NB4 (cell line): ENCODE data around the gene PSMD11.

Experiments used
- DNase-seq: peaks from one replicate; pipeline ENCODE4 v3.0.0; 2010; ENCODE audit warnings: low read depth
- H3K4me3 ChIP-seq: one replicate; pipeline ENCODE4 v1.5.1; 2011; ENCODE audit warnings: mild to moderate bottlenecking, low read depth, low read length, moderate library complexity
- MYC ChIP-seq: IDR thresholded peaks from 2 replicates; pipeline ENCODE4 v1.6.1; 2011; ENCODE audit warnings: low read depth, low read length
- POLR2A ChIP-seq: IDR thresholded peaks from 2 replicates; pipeline ENCODE4 v1.6.1; 2011; ENCODE audit warnings: mild to moderate bottlenecking; ENCODE audit not compliant: insufficient read length; ENCODE audit errors: extremely low read depth
- TF ChIP-seq, protein P1 (sequence below): IDR thresholded peaks from one replicate; pipeline ENCODE4 v1.5.1; 2012; ENCODE audit warnings: low read depth, low read length
- TF ChIP-seq, protein P2 (sequence below): IDR thresholded peaks from 2 replicates; pipeline ENCODE4 v1.6.1; 2011; ENCODE audit warnings: low read depth, low read length

Gene PSMD11

DNA sequence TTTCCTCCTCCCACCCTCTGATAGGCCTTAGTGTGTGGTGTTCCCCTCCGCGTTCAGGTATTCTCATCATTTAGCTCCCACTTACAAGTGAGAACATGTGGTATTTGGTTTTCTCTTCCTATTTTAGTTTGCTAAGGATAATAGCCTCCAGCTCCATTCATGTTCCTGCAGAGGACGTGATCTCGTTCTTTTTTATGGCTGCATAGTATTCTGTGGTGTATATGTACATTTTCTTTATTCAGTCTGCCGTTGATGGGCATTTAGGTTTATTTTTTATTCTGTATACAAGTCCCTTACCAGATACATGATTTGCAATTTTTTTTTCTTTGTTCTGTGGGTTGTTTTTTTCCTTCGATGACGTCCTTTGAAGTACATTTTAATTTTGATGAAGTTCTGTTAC is 23.6 kb downstream of the PSMD11 start:
- H3K4me3 ChIP-seq: no peak overlapping the region
- no peak for DNase-seq
- TF ChIP-seq POLR2A: no peak
- TF ChIP-seq MYC: no peak
- TF ChIP-seq, protein P1, sequence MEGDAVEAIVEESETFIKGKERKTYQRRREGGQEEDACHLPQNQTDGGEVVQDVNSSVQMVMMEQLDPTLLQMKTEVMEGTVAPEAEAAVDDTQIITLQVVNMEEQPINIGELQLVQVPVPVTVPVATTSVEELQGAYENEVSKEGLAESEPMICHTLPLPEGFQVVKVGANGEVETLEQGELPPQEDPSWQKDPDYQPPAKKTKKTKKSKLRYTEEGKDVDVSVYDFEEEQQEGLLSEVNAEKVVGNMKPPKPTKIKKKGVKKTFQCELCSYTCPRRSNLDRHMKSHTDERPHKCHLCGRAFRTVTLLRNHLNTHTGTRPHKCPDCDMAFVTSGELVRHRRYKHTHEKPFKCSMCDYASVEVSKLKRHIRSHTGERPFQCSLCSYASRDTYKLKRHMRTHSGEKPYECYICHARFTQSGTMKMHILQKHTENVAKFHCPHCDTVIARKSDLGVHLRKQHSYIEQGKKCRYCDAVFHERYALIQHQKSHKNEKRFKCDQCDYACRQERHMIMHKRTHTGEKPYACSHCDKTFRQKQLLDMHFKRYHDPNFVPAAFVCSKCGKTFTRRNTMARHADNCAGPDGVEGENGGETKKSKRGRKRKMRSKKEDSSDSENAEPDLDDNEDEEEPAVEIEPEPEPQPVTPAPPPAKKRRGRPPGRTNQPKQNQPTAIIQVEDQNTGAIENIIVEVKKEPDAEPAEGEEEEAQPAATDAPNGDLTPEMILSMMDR: no peak
- TF ChIP-seq, protein P2, sequence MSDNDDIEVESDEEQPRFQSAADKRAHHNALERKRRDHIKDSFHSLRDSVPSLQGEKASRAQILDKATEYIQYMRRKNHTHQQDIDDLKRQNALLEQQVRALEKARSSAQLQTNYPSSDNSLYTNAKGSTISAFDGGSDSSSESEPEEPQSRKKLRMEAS: no peak

DNA sequence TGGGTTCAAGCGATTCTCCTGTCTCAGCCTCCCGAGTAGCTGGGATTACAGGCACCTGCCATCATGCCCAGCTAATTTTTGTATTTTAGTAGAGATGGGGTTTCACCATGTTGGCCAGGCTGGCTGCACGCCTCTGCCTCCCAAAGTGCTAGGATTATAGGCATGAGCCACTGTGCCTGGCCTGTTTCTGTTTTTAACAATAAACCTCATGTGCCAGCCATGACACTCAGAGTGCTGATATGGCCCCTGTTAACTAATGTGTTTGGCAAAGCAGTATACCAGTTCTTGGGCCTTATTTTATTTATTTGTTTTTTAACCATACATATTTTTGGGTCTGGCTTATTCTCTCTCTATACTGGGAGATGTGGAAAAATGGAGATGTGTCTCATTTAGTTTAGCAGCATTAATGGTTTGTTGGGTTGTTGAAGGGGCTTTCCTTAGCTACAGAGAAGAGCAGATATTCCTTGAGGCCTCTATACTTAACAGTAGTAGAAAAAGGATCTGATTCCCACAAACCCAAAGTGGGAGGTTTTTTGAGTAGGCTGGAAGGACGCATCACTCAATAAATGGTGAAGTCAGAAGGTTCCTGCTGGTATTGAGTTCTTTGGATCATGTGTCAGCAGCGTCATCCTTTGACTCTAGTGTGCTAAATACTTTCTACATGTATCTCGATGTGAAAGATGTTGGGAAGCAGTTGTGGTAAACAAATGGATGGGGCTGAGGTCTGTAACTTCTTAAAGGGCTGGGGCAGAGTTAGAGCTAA is 26.3 kb downstream of the PSMD11 start:
- no peak overlapping the region for H3K4me3 ChIP-seq
- no peak for DNase-seq
- TF ChIP-seq, protein P1: no peak
- TF ChIP-seq, protein P2: no peak
- TF ChIP-seq POLR2A (no peak), MYC (no peak)

DNA sequence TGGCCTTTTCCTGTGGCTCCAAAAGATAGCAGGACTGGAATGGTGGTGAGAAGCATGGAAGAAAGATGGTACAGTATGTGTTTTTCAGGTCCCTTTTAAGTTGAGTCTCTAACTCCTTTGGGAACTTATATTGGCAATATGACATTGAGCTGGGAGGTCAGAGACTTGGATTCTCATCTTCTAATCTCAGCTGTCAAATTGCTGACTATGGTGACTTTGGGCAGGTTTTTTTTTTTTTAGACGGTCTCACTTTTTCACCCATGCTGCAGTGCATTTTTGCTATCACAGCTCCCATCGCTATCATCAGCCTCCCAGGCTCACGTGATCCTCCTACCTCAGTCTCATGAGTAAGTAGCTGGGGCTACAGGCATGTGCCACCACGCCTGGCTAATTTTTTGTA is 27.3 kb downstream of the PSMD11 start:
- H3K4me3 ChIP-seq: no peak overlapping the region
- DNase-seq: no peak
- TF ChIP-seq MYC (no peak), POLR2A (no peak)
- TF ChIP-seq, protein P2: no peak
- TF ChIP-seq, protein P1: no peak

DNA sequence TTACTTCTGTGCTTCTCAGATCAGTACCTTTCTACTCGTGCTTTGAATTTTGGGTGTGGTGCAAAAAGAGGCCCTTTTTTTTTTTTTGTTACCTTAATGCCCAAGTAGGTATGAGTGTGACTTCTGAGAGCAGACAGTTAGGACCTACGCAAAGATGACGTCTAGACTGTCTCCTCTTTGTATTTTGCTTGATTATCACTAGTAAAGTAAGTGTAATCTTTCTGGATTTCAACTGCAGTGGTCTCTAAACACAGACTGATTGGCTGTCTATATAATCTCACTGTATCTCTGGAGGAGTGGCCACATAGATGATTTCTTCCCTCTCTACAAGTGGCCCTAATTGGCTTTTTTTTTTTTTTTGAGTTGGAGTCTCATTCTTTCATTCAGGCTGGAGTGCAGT is 30.9 kb downstream of the PSMD11 start:
- no peak overlapping the region for H3K4me3 ChIP-seq
- TF ChIP-seq POLR2A (no peak), MYC (no peak)
- TF ChIP-seq, protein P1: no peak
- TF ChIP-seq, protein P2: no peak
- DNase-seq: no peak

DNA sequence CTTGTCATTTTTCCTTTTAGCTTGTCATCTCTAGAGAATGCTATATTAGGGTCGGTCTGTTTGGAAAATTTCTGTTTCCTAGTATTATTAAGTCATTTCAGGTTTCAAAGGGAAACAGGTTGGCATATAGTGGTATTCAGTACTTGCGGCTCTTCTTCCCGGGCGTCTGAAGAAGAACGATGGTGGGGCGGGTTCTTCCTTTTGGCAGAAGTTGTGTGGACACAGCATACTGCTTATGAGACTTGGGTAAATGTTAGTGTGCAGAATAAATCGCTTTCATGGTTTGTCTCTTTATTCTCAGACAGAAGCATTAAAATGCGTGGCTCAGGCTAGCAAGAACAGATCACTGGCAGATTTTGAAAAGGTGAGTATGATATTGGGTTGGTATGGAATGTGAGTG is 32.9 kb downstream of the PSMD11 start:
- no peak for TF ChIP-seq MYC
- TF ChIP-seq, protein P2: no peak
- DNase-seq: no peak
- H3K4me3 ChIP-seq: no peak overlapping the region

DNA sequence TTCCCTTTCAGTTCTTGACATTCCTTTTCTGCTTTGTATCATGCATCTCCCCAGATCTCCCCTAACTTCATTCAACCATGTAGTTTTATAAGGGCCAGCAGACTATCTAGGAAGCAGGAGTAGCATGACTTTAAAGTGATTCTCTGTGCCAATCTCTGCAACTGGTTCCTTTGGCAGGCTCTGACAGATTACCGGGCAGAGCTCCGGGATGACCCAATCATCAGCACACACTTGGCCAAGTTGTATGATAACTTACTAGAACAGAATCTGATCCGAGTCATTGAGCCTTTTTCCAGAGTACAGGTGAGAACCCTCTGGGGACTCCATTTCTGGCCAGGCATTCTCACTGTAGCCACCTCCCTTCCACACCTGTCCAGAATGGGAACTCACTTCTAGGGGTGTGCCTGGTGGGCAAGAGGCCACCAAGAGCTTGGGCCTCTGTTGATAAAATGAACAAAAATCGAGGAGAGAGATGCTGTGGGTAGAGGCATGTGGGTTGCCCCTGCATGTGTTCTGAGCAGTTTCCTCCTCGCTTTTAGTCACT is 34.8 kb downstream of the PSMD11 start:
- DNase-seq: no peak
- no peak overlapping the region for H3K4me3 ChIP-seq
- TF ChIP-seq, protein P2: no peak
- TF ChIP-seq MYC (no peak), POLR2A (no peak)
- TF ChIP-seq, protein P1: no peak
